SH-SY5Y (cell line): ENCODE results near the gene EIF2B1.

Experiments used
- GATA2 ChIP-seq: IDR thresholded peaks from 2 replicates; pipeline ENCODE4 v1.6.1; 2011; ENCODE audit warnings: mild to moderate bottlenecking, low read depth, low read length
- GATA3 ChIP-seq: IDR thresholded peaks from 2 replicates; pipeline ENCODE4 v1.6.1; 2011; ENCODE audit warnings: low read depth, mild to moderate bottlenecking, low read length, moderate library complexity

DNA sequence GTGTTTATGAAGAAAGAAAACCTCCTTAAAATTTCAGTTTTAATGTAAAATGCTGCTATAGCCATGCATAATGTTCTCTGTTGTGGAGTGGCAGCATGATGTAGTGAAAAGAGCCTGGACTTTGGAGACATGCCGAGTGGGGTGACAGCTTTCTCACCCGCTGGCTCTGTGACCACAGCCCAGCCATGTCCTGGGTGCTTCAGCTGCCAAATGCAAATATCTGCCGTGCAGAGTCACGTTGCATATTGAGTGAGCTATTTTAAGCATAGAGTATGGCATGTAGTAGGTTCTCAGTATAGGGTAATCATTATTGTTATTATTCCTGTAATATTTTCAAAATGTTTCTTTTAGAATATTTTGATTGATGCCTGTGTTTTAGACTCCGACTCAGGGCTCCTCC, 21.9 kb upstream of the EIF2B1 start:
- TF ChIP-seq GATA3, result no peak
- no peak for TF ChIP-seq GATA2
